K562 (cell line): ENCODE measurements around the gene LTO1. TPM values are rescaled to one million over a fixed set of nuclear protein-coding genes. Genes with fewer than 3 reads are reported as not detected.

Experiments used
- ATAC-seq: fragments of 200-7000 bp; cut with Tn5 transposase; 3 replicates; pipeline ENCODE4 v1.9.1; 2020; ENCODE audit warnings: moderate library complexity
- BruUV-seq: library from RNA; stranded (reverse); fragments of 400-500 nt; replicated peaks from 2 replicates; lab custom pipeline; 2021; lab: Mats Ljungman, UMichigan
- CTCF ChIA-PET: fragments of 300-600 bp; formaldehyde crosslinking; extraction: SDS; loops from one replicate; lab custom pipeline; 2021; ENCODE audit warnings: low intra/inter-chr PET ratio; lab: Yijun Ruan, JAX
- POLR2A ChIA-PET: fragments of 300-600, 350-650 bp; sonication (Branson Sonifier 250); formaldehyde crosslinking; extraction: SDS; loops from one replicate; lab custom pipeline; 2021; ENCODE audit warnings: antibody characterized with exemption, inconsistent platforms; lab: Yijun Ruan, JAX
- DNase-seq, 4 experiments: peaks; one replicate each; pipeline versions ENCODE4 v3.0.0 to v3.0.0-alpha.2; 2011 to 2018; ENCODE audit warnings: low spot score in 3 of 4, mixed read lengths in 3 of 4; ENCODE audit errors: extremely low read depth in 1 of 4
- FAIRE-seq: peaks from 2 replicates; lab custom pipeline; 2011; peaks lifted over from hg19 to GRCh38; lab: Jason Lieb, UNC
- H2AFZ ChIP-seq: 2 replicates; pipeline ENCODE4 v1.6.0; 2011; ENCODE audit warnings: low read depth, low read length, control low read depth, inconsistent platforms
- H3K27ac ChIP-seq: fragments of 200-600 bp; 3 replicates; pipeline ENCODE4 v1.8.0; 2011; ENCODE audit warnings: low read depth, mild to moderate bottlenecking, control low read depth, inconsistent platforms, low read length, moderate library complexity, mixed read lengths; ENCODE audit errors: extremely low read depth
- H3K27me3 ChIP-seq, 2 experiments: fragments of 300-600 bp in 1 of 2; 2 replicates in 1 of 2; 3 replicates in 1 of 2; pipeline versions ENCODE4 v1.6.0 to v1.8.0; 2011; ENCODE audit warnings: inconsistent platforms in 2 of 2, low read length in 2 of 2, mild to moderate bottlenecking in 1 of 2, mixed read lengths in 1 of 2, moderate library complexity in 1 of 2; ENCODE audit not compliant: control insufficient read depth in 2 of 2, insufficient read depth in 2 of 2
- H3K36me3 ChIP-seq: fragments of 300-600 bp; 3 replicates; pipeline ENCODE4 v1.8.0; 2011; ENCODE audit warnings: mild to moderate bottlenecking, low read length, inconsistent platforms; ENCODE audit not compliant: control insufficient read depth, insufficient read depth
- H3K4me1 ChIP-seq, 2 experiments: fragments of 200-600 bp in 1 of 2; replicated peaks in 1 of 2; 2 replicates in 1 of 2; 3 replicates in 1 of 2; pipeline versions ENCODE4 v1.5.1 to v1.8.0; 2011; ENCODE audit warnings: inconsistent platforms in 2 of 2, low read length in 2 of 2, mild to moderate bottlenecking in 1 of 2, mixed read lengths in 1 of 2, moderate library complexity in 1 of 2; ENCODE audit not compliant: control insufficient read depth in 2 of 2, insufficient read depth in 2 of 2
- H3K4me2 ChIP-seq: 2 replicates; pipeline ENCODE4 v1.6.1; 2011; ENCODE audit warnings: low read length, control low read depth, inconsistent platforms, mixed read lengths; ENCODE audit not compliant: insufficient read depth
- H3K4me3 ChIP-seq: fragments of 200-600 bp; sonication (generic), shearing (Covaris generic); 2 replicates; pipeline ENCODE4 v1.5.1; 2016; ENCODE audit warnings: control low read depth, inconsistent platforms
- H3K79me2 ChIP-seq: fragments of 200-600 bp; 3 replicates; pipeline ENCODE4 v1.8.0; 2011; ENCODE audit warnings: low read length, inconsistent platforms; ENCODE audit not compliant: control insufficient read depth, insufficient read depth
- H3K9ac ChIP-seq, 2 experiments: 2 replicates each; pipeline versions ENCODE4 v1.6.0 to v1.6.1; 2011; ENCODE audit warnings: low read depth in 2 of 2, low read length in 2 of 2, control low read depth in 1 of 2, inconsistent platforms in 1 of 2, mild to moderate bottlenecking in 1 of 2, mixed read lengths in 1 of 2; ENCODE audit not compliant: insufficient read depth in 1 of 2
- H3K9me1 ChIP-seq: one replicate; pipeline ENCODE4 v1.6.0; 2011; ENCODE audit warnings: inconsistent platforms, mild to moderate bottlenecking, low read length, moderate library complexity; ENCODE audit not compliant: control insufficient read depth, insufficient read depth
- H3K9me3 ChIP-seq: replicated peaks from 2 replicates; pipeline ENCODE4 v1.5.1; 2011; ENCODE audit warnings: low read depth, low read length, inconsistent platforms; ENCODE audit not compliant: control insufficient read depth, insufficient read depth
- H4K20me1 ChIP-seq: replicated peaks from 2 replicates; pipeline ENCODE4 v1.6.1; 2011; ENCODE audit warnings: low read length, inconsistent platforms, mixed read lengths; ENCODE audit not compliant: control insufficient read depth, insufficient read depth
- BMI1 ChIP-seq: fragments of 150-350 bp; IDR thresholded peaks from 2 replicates; pipeline ENCODE4 v1.6.1; 2014; ENCODE audit warnings: low read length
- ETV6 ChIP-seq, 3 experiments: fragments of 150-350 bp in 1 of 3; sonication (generic) in 1 of 3; formaldehyde crosslinking in 1 of 3; IDR thresholded peaks; 2 replicates each; pipeline versions ENCODE4 v1.6.1 to v1.8.0; 2014 to 2022; ENCODE audit warnings: borderline replicate concordance in 2 of 3, low read depth in 2 of 3, antibody characterized with exemption in 1 of 3, low read length in 1 of 3, mild to moderate bottlenecking in 1 of 3, missing genetic modification reagents in 1 of 3
- HMG20B ChIP-seq: fragments of 250-450 bp; sonication (Bioruptor Pico); IDR thresholded peaks from 2 replicates; pipeline ENCODE4 v1.5.0; 2021; ENCODE audit warnings: mild to moderate bottlenecking
- KLF1 ChIP-seq: fragments of 450-650 bp; IDR thresholded peaks from 2 replicates; pipeline ENCODE4 v1.6.1; 2016; ENCODE audit warnings: missing genetic modification characterization, missing compliant biosample characterization
- MAFF ChIP-seq: IDR thresholded peaks from 2 replicates; pipeline ENCODE4 v1.6.1; 2012; ENCODE audit warnings: low read length, improper control_type of control experiment
- MYBL2 ChIP-seq, 2 experiments: fragments of 450-650 bp in 1 of 2; sonication (generic) in 1 of 2; formaldehyde crosslinking in 1 of 2; IDR thresholded peaks; 2 replicates each; pipeline versions ENCODE4 v1.6.1 to v1.8.1; 2017 to 2022; ENCODE audit warnings: borderline replicate concordance in 1 of 2, inconsistent platforms in 1 of 2, low read depth in 1 of 2, mild to moderate bottlenecking in 1 of 2, missing genetic modification reagents in 1 of 2, moderate library complexity in 1 of 2
- POLR3G ChIP-seq: IDR thresholded peaks from 2 replicates; pipeline ENCODE4 v1.6.1; 2011; ENCODE audit not compliant: insufficient read length, insufficient replicate concordance; ENCODE audit errors: extremely low read depth
- RFX7 ChIP-seq: fragments of 250-450 bp; sonication (Bioruptor Pico); IDR thresholded peaks from 2 replicates; pipeline ENCODE4 v1.5.1; 2021; ENCODE audit warnings: mild to moderate bottlenecking
- SMAD2 ChIP-seq: fragments of 150-350 bp; IDR thresholded peaks from 2 replicates; pipeline ENCODE4 v1.6.1; 2014; ENCODE audit warnings: low read depth, mild to moderate bottlenecking, low read length
- SREBF1 ChIP-seq: fragments of 150-350 bp; IDR thresholded peaks from 2 replicates; pipeline ENCODE4 v1.6.1; 2014; ENCODE audit warnings: antibody characterized with exemption, low read depth, low read length, borderline replicate concordance
- TRIM28 ChIP-seq: fragments of 450-650 bp; IDR thresholded peaks from 2 replicates; pipeline ENCODE4 v1.6.1; 2017
- ZBTB49 ChIP-seq: sonication (generic); formaldehyde crosslinking; IDR thresholded peaks from 2 replicates; pipeline ENCODE4 v1.8.0; 2022; ENCODE audit warnings: missing genetic modification reagents, mild to moderate bottlenecking, borderline replicate concordance
- ZFP1 ChIP-seq: fragments of 450-650 bp; formaldehyde crosslinking; IDR thresholded peaks from 2 replicates; pipeline ENCODE4 v1.4.0; 2020; ENCODE audit warnings: mild to moderate bottlenecking, mixed read lengths
- ZNF830 ChIP-seq: fragments of 250-450 bp; sonication (Bioruptor Pico); IDR thresholded peaks from 2 replicates; pipeline ENCODE4 v1.5.0; 2021; ENCODE audit warnings: mild to moderate bottlenecking
- WGBS: fragments of 100-300 bp; shearing (Covaris generic); methylation state at CpG from one replicate; pipeline ENCODE4 v1.1.6; 2016; ENCODE audit warnings: low coverage, mixed read lengths; ENCODE audit not compliant: insufficient coverage; ENCODE audit errors: missing lambda C conversion rate; 5-methylcytosine and 5-hydroxymethylcytosine counted together
- in situ Hi-C: fragments of 300-500 bp; cut with MboI; formaldehyde crosslinking; loops from 4 replicates; pipeline ENCODE4 v1.15.0; 2018; ENCODE audit warnings: inconsistent platforms, mixed read lengths
- intact Hi-C: fragments of 100-400 bp; cut with micrococcal nuclease; formaldehyde crosslinking; loops from 2 replicates; pipeline ENCODE4 v1.14.2; 2022
- polyA plus RNA-seq, 8 experiments: library from polyadenylated mRNA; depleted of rRNA in 4 of 8; stranded (reverse) in 5 of 8; unstranded in 3 of 8; fragments of >200 nt; fragmentation: Nextera tagmentation in 2 of 8; fragmentation: Illumina TruSeq in 1 of 8; extraction: Ambion mirVana in 2 of 8; extraction: Trizol in 1 of 8; gene quantifications; 2 replicates each; pipeline versions ENCODE4 v1.2.1 to v1.2.3, GENCODE V29; 2011 to 2014; ENCODE audit warnings: inconsistent platforms in 1 of 8, missing spikeins in 1 of 8
- total RNA-seq, 7 experiments: library from RNA; depleted of rRNA in 6 of 7; stranded (reverse); fragments of >200 nt in 6 of 7; fragmentation: Illumina TruSeq in 2 of 7; extraction: Trizol in 2 of 7; gene quantifications; 2 replicates each; pipeline versions ENCODE4 v1.2.1 to v1.2.3, GENCODE V29; 2011 to 2021; ENCODE audit warnings: low replicate concordance in 1 of 7
- TF ChIP-seq, protein P1 (sequence below): conservative IDR thresholded peaks from 2 replicates; pipeline ENCODE4 v1.6.1; 2011; ENCODE audit warnings: low read depth, mild to moderate bottlenecking, low read length; ENCODE audit not compliant: control insufficient read depth
- TF ChIP-seq, protein P2 (sequence below): fragments of 450-650 bp; IDR thresholded peaks from 2 replicates; pipeline ENCODE4 v1.6.1; 2018; ENCODE audit not compliant: partially characterized antibody

LTO1 gene
- total and polyA plus RNA-seq, 9 of the 15 experiments (the other 6 are each of a cell fraction or from before 2014, with no cell fraction given) = 2.6 to 43.4 (median 19.1) TPM

DNA sequence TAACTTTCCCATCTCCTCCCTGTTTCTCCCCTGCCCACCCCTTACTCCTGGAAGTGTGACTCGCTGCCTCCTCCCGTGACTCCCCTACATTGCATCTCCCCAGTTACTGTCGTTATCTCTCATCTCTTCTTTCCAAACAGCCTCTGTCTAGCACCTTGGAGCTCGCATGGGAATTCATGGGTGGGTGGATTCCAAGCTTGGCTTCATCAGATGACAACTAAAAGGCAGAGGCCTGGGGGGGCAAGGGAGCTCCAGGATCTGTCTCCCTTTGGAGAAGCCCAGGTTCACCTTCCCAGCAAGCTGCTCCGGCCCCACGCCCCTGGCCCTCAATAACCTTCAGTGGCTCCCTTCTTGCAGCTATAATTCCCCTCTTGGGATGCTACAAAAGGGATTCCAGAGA lies 41.1 kb downstream of the LTO1 start:
- BruUV-seq = no TSS peak
- no peak for ATAC-seq
- H2AFZ ChIP-seq = no peak overlapping the region
- FAIRE-seq = no peak
- no peaks in the 10 kb centered on the region for H3K36me3 ChIP-seq
- H3K9ac ChIP-seq = no peak overlapping the region
- peaks cover 4% of the 10 kb centered on the region; the same call in 1 of the 2 replicates for H3K9me3 ChIP-seq
- ChIA-PET POLR2A (interaction anchor here (0.6 kb wide), 1 partner anchor 256 kb away, joined by 3 read pairs; no protein-coding TSS in a partner anchor), CTCF (no interaction called here)
- peaks cover 11 to 22% of the 10 kb centered on the region in 2 experiments; a peak in 4 of 5 replicates for H3K27me3 ChIP-seq
- no peaks in the 10 kb centered on the region for H3K79me2 ChIP-seq
- H3K4me3 ChIP-seq = no peak overlapping the region
- DNase-seq = no peak
- H4K20me1 ChIP-seq = no peaks in the 10 kb centered on the region
- intact Hi-C loops = no loop called here
- H3K27ac ChIP-seq = no peak overlapping the region
- WGBS = 0% methylated on average over 6 of the region's 6 CpGs
- no peak overlapping the region for H3K4me2 ChIP-seq
- H3K4me1 ChIP-seq = peaks cover 4 to 16% of the 10 kb centered on the region in 2 experiments; a peak in 2 of 5 replicates
- H3K9me1 ChIP-seq = no peaks in the 10 kb centered on the region
- in situ Hi-C loops = no loop called here
- TF ChIP-seq HMG20B (CRISPR knock-in tag) (no peak), SMAD2 (no peak), ETV6 (IDR thresholded peaks at IDR 0.05; ENCODE audit: borderline replicate concordance in 1 of 2, low read depth in 2 of 2, low read length in 1 of 2) (no peak), ETV6 (CRISPR knock-in tag; IDR thresholded peaks at IDR 0.05; ENCODE audit: borderline replicate concordance) (no peak), ZFP1 (CRISPR knock-in tag) (no peak), RFX7 (no peak), MAFF (no peak), MYBL2 (IDR thresholded peaks at IDR 0.05; ENCODE audit: low read depth) (no peak), MYBL2 (CRISPR knock-in tag; IDR thresholded peaks at IDR 0.05; ENCODE audit: borderline replicate concordance) (no peak), ZNF830 (CRISPR knock-in tag) (no peak), POLR3G (no peak), BMI1 (no peak), TRIM28 (no peak), KLF1 (tag) (no peak), SREBF1 (no peak), ZBTB49 (CRISPR knock-in tag) (no peak)
- TF ChIP-seq, protein P1, sequence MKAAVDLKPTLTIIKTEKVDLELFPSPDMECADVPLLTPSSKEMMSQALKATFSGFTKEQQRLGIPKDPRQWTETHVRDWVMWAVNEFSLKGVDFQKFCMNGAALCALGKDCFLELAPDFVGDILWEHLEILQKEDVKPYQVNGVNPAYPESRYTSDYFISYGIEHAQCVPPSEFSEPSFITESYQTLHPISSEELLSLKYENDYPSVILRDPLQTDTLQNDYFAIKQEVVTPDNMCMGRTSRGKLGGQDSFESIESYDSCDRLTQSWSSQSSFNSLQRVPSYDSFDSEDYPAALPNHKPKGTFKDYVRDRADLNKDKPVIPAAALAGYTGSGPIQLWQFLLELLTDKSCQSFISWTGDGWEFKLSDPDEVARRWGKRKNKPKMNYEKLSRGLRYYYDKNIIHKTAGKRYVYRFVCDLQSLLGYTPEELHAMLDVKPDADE = no peak
- TF ChIP-seq, protein P2, sequence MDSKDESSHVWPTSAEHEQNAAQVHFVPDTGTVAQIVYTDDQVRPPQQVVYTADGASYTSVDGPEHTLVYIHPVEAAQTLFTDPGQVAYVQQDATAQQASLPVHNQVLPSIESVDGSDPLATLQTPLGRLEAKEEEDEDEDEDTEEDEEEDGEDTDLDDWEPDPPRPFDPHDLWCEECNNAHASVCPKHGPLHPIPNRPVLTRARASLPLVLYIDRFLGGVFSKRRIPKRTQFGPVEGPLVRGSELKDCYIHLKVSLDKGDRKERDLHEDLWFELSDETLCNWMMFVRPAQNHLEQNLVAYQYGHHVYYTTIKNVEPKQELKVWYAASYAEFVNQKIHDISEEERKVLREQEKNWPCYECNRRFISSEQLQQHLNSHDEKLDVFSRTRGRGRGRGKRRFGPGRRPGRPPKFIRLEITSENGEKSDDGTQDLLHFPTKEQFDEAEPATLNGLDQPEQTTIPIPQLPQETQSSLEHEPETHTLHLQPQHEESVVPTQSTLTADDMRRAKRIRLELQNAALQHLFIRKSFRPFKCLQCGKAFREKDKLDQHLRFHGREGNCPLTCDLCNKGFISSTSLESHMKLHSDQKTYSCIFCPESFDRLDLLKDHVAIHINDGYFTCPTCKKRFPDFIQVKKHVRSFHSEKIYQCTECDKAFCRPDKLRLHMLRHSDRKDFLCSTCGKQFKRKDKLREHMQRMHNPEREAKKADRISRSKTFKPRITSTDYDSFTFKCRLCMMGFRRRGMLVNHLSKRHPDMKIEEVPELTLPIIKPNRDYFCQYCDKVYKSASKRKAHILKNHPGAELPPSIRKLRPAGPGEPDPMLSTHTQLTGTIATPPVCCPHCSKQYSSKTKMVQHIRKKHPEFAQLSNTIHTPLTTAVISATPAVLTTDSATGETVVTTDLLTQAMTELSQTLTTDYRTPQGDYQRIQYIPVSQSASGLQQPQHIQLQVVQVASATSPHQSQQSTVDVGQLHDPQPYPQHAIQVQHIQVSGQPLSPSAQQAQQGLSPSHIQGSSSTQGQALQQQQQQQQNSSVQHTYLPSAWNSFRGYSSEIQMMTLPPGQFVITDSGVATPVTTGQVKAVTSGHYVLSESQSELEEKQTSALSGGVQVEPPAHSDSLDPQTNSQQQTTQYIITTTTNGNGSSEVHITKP = no peak
